ENCODE measurements around the gene MARCHF11. TPM values are rescaled to one million over a fixed set of nuclear protein-coding genes. Genes with fewer than 3 reads are reported as not detected.

Gene MARCHF11
- total and polyA plus RNA-seq, 2 of the 4 experiments (the other 2 are of a cell fraction), result not detected

GRCh38 chr5:16140944-16141343, 38.6 kb downstream of the MARCHF11 start:
- H3K4ac ChIP-seq (ENCODE audit: low read depth, low read length), result no peak overlapping the region
- H3K36me3 ChIP-seq (ENCODE audit: control insufficient read depth, insufficient read depth, low read length), result no peaks in the 10 kb centered on the region
- ChIA-PET CTCF (no interaction called here), POLR2A (ENCODE audit: unreplicated experiment) (no interaction called here)
- ATAC-seq (ENCODE audit: low read depth) (no peak), DNase-seq (no peak)
- H3K27me3 ChIP-seq (ENCODE audit: control insufficient read depth, insufficient read depth, low read length), result no peaks in the 10 kb centered on the region
- H4K20me1 ChIP-seq (ENCODE audit: insufficient read depth, low read length), result no peaks in the 10 kb centered on the region
- H3K9ac ChIP-seq (ENCODE audit: low read depth, low read length), result no peak overlapping the region
- H3K18ac ChIP-seq (ENCODE audit: low read depth, low read length), result no peak overlapping the region
- TF ChIP-seq MAFK (IDR thresholded peaks at IDR 0.05; ENCODE audit: low read depth, low read length), result no peak
- TF ChIP-seq CEBPB (IDR thresholded peaks at IDR 0.05; ENCODE audit: low read depth, low read length), result no peak
- TF ChIP-seq SMC3 (IDR thresholded peaks at IDR 0.05; ENCODE audit: low read depth, low read length), result no peak
- TF ChIP-seq RCOR1 (IDR thresholded peaks at IDR 0.05; ENCODE audit: insufficient replicate concordance, low read length), result no peak
- TF ChIP-seq ELK1 (IDR thresholded peaks at IDR 0.05; ENCODE audit: borderline replicate concordance, low read depth, low read length), result no peak
- TF ChIP-seq NFE2L2 (IDR thresholded peaks at IDR 0.05; ENCODE audit: low read depth, low read length), result no peak
- TF ChIP-seq POLR2A (IDR thresholded peaks at IDR 0.05; ENCODE audit: low read depth, low read length), result no peak
- TF ChIP-seq RFX5 (IDR thresholded peaks at IDR 0.05; ENCODE audit: low read depth, low read length), result no peak
- no peak for TF ChIP-seq RAD21 (IDR thresholded peaks at IDR 0.05; ENCODE audit: low read length)
- TF ChIP-seq MXI1 (IDR thresholded peaks at IDR 0.05; ENCODE audit: borderline replicate concordance, low read depth, low read length), result no peak
- TF ChIP-seq, protein P1, sequence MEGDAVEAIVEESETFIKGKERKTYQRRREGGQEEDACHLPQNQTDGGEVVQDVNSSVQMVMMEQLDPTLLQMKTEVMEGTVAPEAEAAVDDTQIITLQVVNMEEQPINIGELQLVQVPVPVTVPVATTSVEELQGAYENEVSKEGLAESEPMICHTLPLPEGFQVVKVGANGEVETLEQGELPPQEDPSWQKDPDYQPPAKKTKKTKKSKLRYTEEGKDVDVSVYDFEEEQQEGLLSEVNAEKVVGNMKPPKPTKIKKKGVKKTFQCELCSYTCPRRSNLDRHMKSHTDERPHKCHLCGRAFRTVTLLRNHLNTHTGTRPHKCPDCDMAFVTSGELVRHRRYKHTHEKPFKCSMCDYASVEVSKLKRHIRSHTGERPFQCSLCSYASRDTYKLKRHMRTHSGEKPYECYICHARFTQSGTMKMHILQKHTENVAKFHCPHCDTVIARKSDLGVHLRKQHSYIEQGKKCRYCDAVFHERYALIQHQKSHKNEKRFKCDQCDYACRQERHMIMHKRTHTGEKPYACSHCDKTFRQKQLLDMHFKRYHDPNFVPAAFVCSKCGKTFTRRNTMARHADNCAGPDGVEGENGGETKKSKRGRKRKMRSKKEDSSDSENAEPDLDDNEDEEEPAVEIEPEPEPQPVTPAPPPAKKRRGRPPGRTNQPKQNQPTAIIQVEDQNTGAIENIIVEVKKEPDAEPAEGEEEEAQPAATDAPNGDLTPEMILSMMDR (conservative IDR thresholded peaks at IDR 0.05; ENCODE audit: low read depth, low read length), result no peak
- no peak for TF ChIP-seq FOS (IDR thresholded peaks at IDR 0.05; ENCODE audit: low read depth, low read length)
- TF ChIP-seq CHD1 (IDR thresholded peaks at IDR 0.05; ENCODE audit: low read depth, low read length), result no peak
- TF ChIP-seq USF2 (IDR thresholded peaks at IDR 0.05; ENCODE audit: low read depth, low read length), result no peak
- TF ChIP-seq BHLHE40 (IDR thresholded peaks at IDR 0.05; ENCODE audit: low read depth, low read length), result no peak
- no peak for TF ChIP-seq MAZ (IDR thresholded peaks at IDR 0.05; ENCODE audit: borderline replicate concordance, low read depth, low read length)
- no peak overlapping the region for H2BK15ac ChIP-seq (ENCODE audit: low read depth, low read length)
- H2AFZ ChIP-seq (replicated peaks; ENCODE audit: low read length, poor library complexity), result no peak overlapping the region
- H3K4me3 ChIP-seq (ENCODE audit: insufficient read depth, low read depth, low read length), result no peak overlapping the region
- no CpG with 5 or more reads among the region's 4 CpGs for WGBS, 2 experiments (ENCODE audit: extremely low coverage in 2 of 2, insufficient read length in 1 of 2)
- H2AK9ac ChIP-seq (replicated peaks; ENCODE audit: low read depth, low read length, poor library complexity), result no peak overlapping the region
- no peak overlapping the region for H3K4me2 ChIP-seq (ENCODE audit: low read depth, low read length)
- no TSS peak for BruUV-seq (replicated peaks)
- no peak overlapping the region for H4K91ac ChIP-seq (ENCODE audit: insufficient read depth, low read depth, low read length)
- H2BK5ac ChIP-seq (ENCODE audit: low read depth, low read length, poor library complexity, severe bottlenecking), result no peak overlapping the region
- in situ Hi-C loops (cut with MboI; ENCODE audit: low sequenced_read_pairs), result no loop called here
- H3K4me1 ChIP-seq (ENCODE audit: control insufficient read depth, insufficient read depth, low read length), result no peaks in the 10 kb centered on the region
- no peak overlapping the region for H2BK20ac ChIP-seq (ENCODE audit: low read depth, low read length)
- dilution Hi-C loops (cut with HindIII; ENCODE audit: low sequenced_read_pairs, unreplicated experiment), result no loop called here
- H2AK5ac ChIP-seq (ENCODE audit: low read depth, low read length), result no peak overlapping the region
- H3K9me1 ChIP-seq (ENCODE audit: insufficient read depth, low read length), result no peaks in the 10 kb centered on the region
- H3K23ac ChIP-seq (ENCODE audit: low read depth, low read length), result no peak overlapping the region
- no peak overlapping the region for H4K5ac ChIP-seq (ENCODE audit: low read depth, low read length)
- intact Hi-C loops (cut with micrococcal nuclease), result no loop called here
- H3K14ac ChIP-seq (replicated peaks; ENCODE audit: low read depth, low read length), result no peak overlapping the region
- no peak overlapping the region for H3K27ac ChIP-seq (ENCODE audit: insufficient read depth, low read length)
- no peak overlapping the region for H3K56ac ChIP-seq (ENCODE audit: extremely low read depth, insufficient read depth, low read length)
- no peak overlapping the region for H4K8ac ChIP-seq (ENCODE audit: low read depth in 2 of 2, low read length in 2 of 2)
- H2BK120ac ChIP-seq (ENCODE audit: low read depth, low read length), result no peak overlapping the region
- H3K79me1 ChIP-seq (ENCODE audit: low read depth in 1 of 2, low read length in 2 of 2), result no peaks in the 10 kb centered on the region
- H3K9me3 ChIP-seq (ENCODE audit: control insufficient read depth, insufficient read depth, low read length), result no peaks in the 10 kb centered on the region
